Caco-2 (cell line): ENCODE measurements around the gene LRRC7. TPM values are rescaled to one million over a fixed set of nuclear protein-coding genes. Genes with fewer than 3 reads are reported as not detected.

Experiments
- BruUV-seq: library from RNA; stranded (reverse); fragments of 400-500 nt; replicated peaks from 2 replicates; lab custom pipeline; 2021; lab: Mats Ljungman, UMichigan
- CTCF ChIA-PET: fragments of 300-600 bp; sonication (Branson Sonifier 250); formaldehyde crosslinking; loops from one replicate; lab custom pipeline; 2022; ENCODE audit warnings: antibody characterized with exemption; lab: Charles Lee
- POLR2A ChIA-PET: fragments of 300-600 bp; sonication (Branson Sonifier 250); formaldehyde crosslinking; loops from one replicate; lab custom pipeline; 2022; ENCODE audit warnings: antibody characterized with exemption; lab: Charles Lee
- DNase-seq, 2 experiments: peaks; one replicate each; pipeline versions ENCODE4 v3.0.0 to v3.0.0-alpha.2; 2020 to 2022
- H3K27me3 ChIP-seq: replicated peaks from 2 replicates; pipeline ENCODE4 v1.6.0; 2011; ENCODE audit warnings: low read length; ENCODE audit not compliant: control insufficient read depth, insufficient read depth
- H3K36me3 ChIP-seq: 2 replicates; pipeline ENCODE4 v1.5.1; 2011; ENCODE audit warnings: low read length; ENCODE audit not compliant: control insufficient read depth, insufficient read depth
- H3K4me1 ChIP-seq: fragments of 250-450 bp; sonication (Bioruptor Pico); 2 replicates; pipeline ENCODE4 v1.5.1; 2020; ENCODE audit warnings: mild to moderate bottlenecking
- H3K4me3 ChIP-seq: 2 replicates; pipeline ENCODE4 v1.5.1; 2011; ENCODE audit warnings: low read depth, mild to moderate bottlenecking, control low read depth, low read length
- H3K9me3 ChIP-seq: fragments of 250-450 bp; sonication (Bioruptor Pico); 2 replicates; pipeline ENCODE4 v1.5.1; 2020; ENCODE audit warnings: mild to moderate bottlenecking, moderate library complexity
- H3K27ac Mint-ChIP-seq: one replicate; pipeline ENCODE4 v1.8.0; 2022; ENCODE audit warnings: mixed read lengths; ENCODE audit not compliant: unreplicated experiment
- H3K27me3 Mint-ChIP-seq: one replicate; pipeline ENCODE4 v1.8.0; 2022; ENCODE audit warnings: mixed read lengths; ENCODE audit not compliant: insufficient read depth, unreplicated experiment
- H3K36me3 Mint-ChIP-seq: one replicate; pipeline ENCODE4 v1.8.0; 2022; ENCODE audit warnings: mild to moderate bottlenecking, mixed read lengths; ENCODE audit not compliant: insufficient read depth, unreplicated experiment
- H3K4me1 Mint-ChIP-seq: one replicate; pipeline ENCODE4 v1.8.0; 2022; ENCODE audit warnings: low read depth, mixed read lengths; ENCODE audit not compliant: unreplicated experiment
- H3K4me3 Mint-ChIP-seq: one replicate; pipeline ENCODE4 v1.8.0; 2022; ENCODE audit warnings: mild to moderate bottlenecking, moderate library complexity, mixed read lengths; ENCODE audit not compliant: unreplicated experiment
- H3K9me3 Mint-ChIP-seq: one replicate; pipeline ENCODE4 v1.8.0; 2022; ENCODE audit warnings: mixed read lengths; ENCODE audit not compliant: unreplicated experiment
- intact Hi-C: fragments of 100-400 bp; cut with micrococcal nuclease; formaldehyde crosslinking; loops from one replicate; pipeline ENCODE4 v1.10.0; 2022; ENCODE audit not compliant: unreplicated experiment
- total RNA-seq: library from RNA; stranded (reverse); gene quantifications from 2 replicates; pipeline ENCODE4 v1.2.3, GENCODE V29; 2022
- TF ChIP-seq, protein P1 (sequence below), 2 experiments: fragments of 200-600 bp in 1 of 2; IDR thresholded peaks; 1 replicate in 1 of 2; 2 replicates in 1 of 2; pipeline versions ENCODE4 v1.5.1 to v1.8.0; 2011 to 2022; ENCODE audit warnings: antibody characterized with exemption in 1 of 2, control low read depth in 1 of 2, inconsistent platforms in 1 of 2, low read depth in 1 of 2, low read length in 1 of 2, mild to moderate bottlenecking in 1 of 2, moderate library complexity in 1 of 2; ENCODE audit not compliant: insufficient read depth in 1 of 2, severe bottlenecking in 1 of 2, unreplicated experiment in 1 of 2

The LRRC7 gene
- total RNA-seq, 1 experiment from 2014 or later, result 8.5 TPM

- Mint-ChIP-seq H3K27ac (no peak overlapping the region), H3K4me3 (no peak overlapping the region), H3K9me3 (no peaks in the 10 kb centered on the region), H3K4me1 (no peaks in the 10 kb centered on the region), H3K27me3 (no peaks in the 10 kb centered on the region), H3K36me3 (no peaks in the 10 kb centered on the region)
- intact Hi-C loops, result no loop called here
- Histone ChIP-seq H3K4me3 (no peak overlapping the region), H3K27me3 (no peaks in the 10 kb centered on the region), H3K36me3 (no peaks in the 10 kb centered on the region), H3K4me1 (no peaks in the 10 kb centered on the region), H3K9me3 (no peaks in the 10 kb centered on the region)
- TF ChIP-seq, protein P1, sequence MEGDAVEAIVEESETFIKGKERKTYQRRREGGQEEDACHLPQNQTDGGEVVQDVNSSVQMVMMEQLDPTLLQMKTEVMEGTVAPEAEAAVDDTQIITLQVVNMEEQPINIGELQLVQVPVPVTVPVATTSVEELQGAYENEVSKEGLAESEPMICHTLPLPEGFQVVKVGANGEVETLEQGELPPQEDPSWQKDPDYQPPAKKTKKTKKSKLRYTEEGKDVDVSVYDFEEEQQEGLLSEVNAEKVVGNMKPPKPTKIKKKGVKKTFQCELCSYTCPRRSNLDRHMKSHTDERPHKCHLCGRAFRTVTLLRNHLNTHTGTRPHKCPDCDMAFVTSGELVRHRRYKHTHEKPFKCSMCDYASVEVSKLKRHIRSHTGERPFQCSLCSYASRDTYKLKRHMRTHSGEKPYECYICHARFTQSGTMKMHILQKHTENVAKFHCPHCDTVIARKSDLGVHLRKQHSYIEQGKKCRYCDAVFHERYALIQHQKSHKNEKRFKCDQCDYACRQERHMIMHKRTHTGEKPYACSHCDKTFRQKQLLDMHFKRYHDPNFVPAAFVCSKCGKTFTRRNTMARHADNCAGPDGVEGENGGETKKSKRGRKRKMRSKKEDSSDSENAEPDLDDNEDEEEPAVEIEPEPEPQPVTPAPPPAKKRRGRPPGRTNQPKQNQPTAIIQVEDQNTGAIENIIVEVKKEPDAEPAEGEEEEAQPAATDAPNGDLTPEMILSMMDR (IDR thresholded peaks at IDR 0.05; ENCODE audit: insufficient read depth in 1 of 2, low read depth in 1 of 2, low read length in 1 of 2, severe bottlenecking in 1 of 2, unreplicated experiment in 1 of 2), result no peak
- ChIA-PET POLR2A (no interaction called here), CTCF (no interaction called here)
- no peak for DNase-seq
- no TSS peak for BruUV-seq
Observed at GRCh38 chr1:69747207-69747606, 179.5 kb downstream of the LRRC7 start.

- H3K9me3 Mint-ChIP-seq, result no peaks in the 10 kb centered on the region
- TF ChIP-seq, protein P1 (IDR thresholded peaks at IDR 0.05; ENCODE audit: insufficient read depth in 1 of 2, low read depth in 1 of 2, low read length in 1 of 2, severe bottlenecking in 1 of 2, unreplicated experiment in 1 of 2), result no peak
- H3K4me1 Mint-ChIP-seq, result no peaks in the 10 kb centered on the region
- no peak overlapping the region for H3K4me3 Mint-ChIP-seq
- H3K27me3 Mint-ChIP-seq, result no peaks in the 10 kb centered on the region
- no peaks in the 10 kb centered on the region for H3K36me3 ChIP-seq
- ChIA-PET POLR2A (no interaction called here), CTCF (no interaction called here)
- H3K27me3 ChIP-seq, result no peaks in the 10 kb centered on the region
- DNase-seq, result no peak
- H3K36me3 Mint-ChIP-seq, result no peaks in the 10 kb centered on the region
- no peaks in the 10 kb centered on the region for H3K9me3 ChIP-seq
- intact Hi-C loops, result no loop called here
- no peaks in the 10 kb centered on the region for H3K4me1 ChIP-seq
- no TSS peak for BruUV-seq
- no peak overlapping the region for H3K4me3 ChIP-seq
- H3K27ac Mint-ChIP-seq, result no peak overlapping the region
Observed at GRCh38 chr1:69750638-69751037, 182.9 kb downstream of the LRRC7 start.

DNA sequence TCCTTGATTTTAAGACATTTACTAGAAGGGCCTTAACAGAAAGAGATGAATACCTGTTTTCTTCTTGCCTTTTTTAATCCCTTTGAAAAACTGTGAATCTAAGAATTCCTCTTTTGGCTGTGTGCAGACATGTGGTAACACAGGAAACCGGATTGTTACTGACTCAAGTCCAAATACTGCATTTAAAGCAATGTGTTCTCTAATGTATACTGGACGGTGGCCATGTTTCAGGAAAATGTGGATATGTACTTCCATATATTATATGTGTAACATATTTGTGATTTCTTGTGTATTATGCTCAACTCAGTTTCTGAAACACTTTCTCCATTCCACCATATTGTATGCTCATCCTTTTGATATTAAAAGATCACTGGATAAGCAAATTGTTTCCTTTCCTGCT lies 185.1 kb downstream of the LRRC7 start:
- TF ChIP-seq, protein P1 (IDR thresholded peaks at IDR 0.05; ENCODE audit: insufficient read depth in 1 of 2, low read depth in 1 of 2, low read length in 1 of 2, severe bottlenecking in 1 of 2, unreplicated experiment in 1 of 2), result no peak
- Mint-ChIP-seq H3K27ac (no peak overlapping the region), H3K4me1 (no peaks in the 10 kb centered on the region), H3K9me3 (no peaks in the 10 kb centered on the region), H3K27me3 (no peaks in the 10 kb centered on the region), H3K36me3 (no peaks in the 10 kb centered on the region), H3K4me3 (no peak overlapping the region)
- DNase-seq, result no peak
- H3K9me3 ChIP-seq, result no peaks in the 10 kb centered on the region
- no peak overlapping the region for H3K4me3 ChIP-seq
- intact Hi-C loops, result no loop called here
- H3K27me3 ChIP-seq, result no peaks in the 10 kb centered on the region
- no TSS peak for BruUV-seq
- CTCF ChIA-PET, result interaction anchor here (0.9 kb wide), 1 partner anchor 777 kb away, joined by 3 read pairs; no protein-coding TSS in a partner anchor
- no peaks in the 10 kb centered on the region for H3K4me1 ChIP-seq
- H3K36me3 ChIP-seq, result no peaks in the 10 kb centered on the region
- POLR2A ChIA-PET, result no interaction called here
